Peyer's patch (tissue), 4 donors: Measurements from ENCODE around the gene MGARP. TPM values are rescaled to one million over a fixed set of nuclear protein-coding genes. Genes with fewer than 3 reads are reported as not detected.
"Not testable (repeated sequence)": the region's sequence is repeated elsewhere in the genome, so short reads cannot be mapped to it uniquely, and the experiment has no call there.

Experiments
- DNase-seq, 3 donors: peaks; one replicate each; pipeline ENCODE4 v3.0.0-alpha.2; 2017 to 2019
- H3K27ac ChIP-seq, 4 donors: fragments of 200-600 bp; sonication (generic); one replicate each; pipeline ENCODE4 v1.5.1; 2016 to 2019
- H3K27me3 ChIP-seq, 2 donors: fragments of 200-600 bp; sonication (generic); one replicate each; pipeline ENCODE4 v1.5.1; 2019
- H3K36me3 ChIP-seq, 3 donors: fragments of 200-600 bp; sonication (generic); one replicate each; pipeline ENCODE4 v1.5.1; 2016 to 2019
- H3K4me1 ChIP-seq, 4 donors: fragments of 200-600 bp; sonication (generic); one replicate each; pipeline ENCODE4 v1.5.1; 2016 to 2019
- H3K4me3 ChIP-seq, 4 donors: fragments of 200-600 bp; sonication (generic); 1 replicate in 3 of 4; 2 replicates in 1 of 4; pipeline ENCODE4 v1.5.1; 2016 to 2019; ENCODE audit warnings: mild to moderate bottlenecking in 1 of 4
- H3K9me3 ChIP-seq, 4 donors: fragments of 200-600 bp; sonication (generic); one replicate each; pipeline ENCODE4 v1.5.1; 2016 to 2019; ENCODE audit warnings: mild to moderate bottlenecking in 1 of 4
- POLR2A ChIP-seq, 2 donors: fragments of 450-650 bp; IDR thresholded peaks; one replicate each; pipeline ENCODE4 v1.5.1; 2017; ENCODE audit warnings: antibody characterized with exemption in 2 of 2, mild to moderate bottlenecking in 2 of 2, moderate library complexity in 2 of 2
- total RNA-seq, 4 donors: library from RNA; depleted of rRNA; stranded (reverse); fragments of >200 nt; gene quantifications; one replicate each; pipeline ENCODE4 v1.1.0, GENCODE V29; 2016
- TF ChIP-seq, protein P1 (sequence below), 6 experiments: fragments of 450-650 bp in 4 of 6; fragments of 200-600 bp in 2 of 6; sonication (generic) in 1 of 6; IDR thresholded peaks; one replicate each; pipeline ENCODE4 v1.5.1; 2017 to 2019; ENCODE audit warnings: antibody characterized with exemption in 6 of 6, mild to moderate bottlenecking in 3 of 6, moderate library complexity in 1 of 6

MGARP gene
- total RNA-seq, 4 donors from 2014 or later: not detected

- Histone ChIP-seq H3K36me3 (no peaks in the 10 kb centered on the region), H3K9me3 (no peaks in the 10 kb centered on the region), H3K27ac (no peak overlapping the region), H3K4me1 (peaks cover 0 to 8% (median 0%) of the 10 kb centered on the region in 4 donors), H3K27me3 (no peaks in the 10 kb centered on the region), H3K4me3 (no peak overlapping the region)
- DNase-seq: no peak
- TF ChIP-seq POLR2A (IDR thresholded peaks at IDR 0.05): no peak
- TF ChIP-seq, protein P1, sequence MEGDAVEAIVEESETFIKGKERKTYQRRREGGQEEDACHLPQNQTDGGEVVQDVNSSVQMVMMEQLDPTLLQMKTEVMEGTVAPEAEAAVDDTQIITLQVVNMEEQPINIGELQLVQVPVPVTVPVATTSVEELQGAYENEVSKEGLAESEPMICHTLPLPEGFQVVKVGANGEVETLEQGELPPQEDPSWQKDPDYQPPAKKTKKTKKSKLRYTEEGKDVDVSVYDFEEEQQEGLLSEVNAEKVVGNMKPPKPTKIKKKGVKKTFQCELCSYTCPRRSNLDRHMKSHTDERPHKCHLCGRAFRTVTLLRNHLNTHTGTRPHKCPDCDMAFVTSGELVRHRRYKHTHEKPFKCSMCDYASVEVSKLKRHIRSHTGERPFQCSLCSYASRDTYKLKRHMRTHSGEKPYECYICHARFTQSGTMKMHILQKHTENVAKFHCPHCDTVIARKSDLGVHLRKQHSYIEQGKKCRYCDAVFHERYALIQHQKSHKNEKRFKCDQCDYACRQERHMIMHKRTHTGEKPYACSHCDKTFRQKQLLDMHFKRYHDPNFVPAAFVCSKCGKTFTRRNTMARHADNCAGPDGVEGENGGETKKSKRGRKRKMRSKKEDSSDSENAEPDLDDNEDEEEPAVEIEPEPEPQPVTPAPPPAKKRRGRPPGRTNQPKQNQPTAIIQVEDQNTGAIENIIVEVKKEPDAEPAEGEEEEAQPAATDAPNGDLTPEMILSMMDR (IDR thresholded peaks at IDR 0.05): no peak
Measured at GRCh38 chr4:139265654-139266053, 14.4 kb downstream of the MGARP start.

DNA sequence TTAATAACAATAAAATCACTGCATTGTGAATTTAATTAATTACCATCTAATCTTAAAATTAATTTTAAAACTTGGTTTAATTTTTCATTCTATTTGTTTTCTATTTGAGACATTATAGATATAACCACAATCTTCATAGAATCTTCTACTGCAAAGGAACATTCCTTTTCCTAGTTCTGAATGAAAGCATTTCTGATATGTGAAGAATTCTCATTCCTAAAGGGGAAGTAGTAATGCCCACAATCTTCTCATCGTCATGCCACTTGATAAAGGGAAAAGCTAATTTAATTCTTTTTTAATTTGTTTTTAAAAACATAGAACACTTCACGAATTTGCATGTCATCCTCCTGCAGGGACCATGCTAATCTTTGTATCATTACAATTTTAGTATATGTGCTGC, 23.7 kb downstream of the MGARP start:
- Histone ChIP-seq H3K36me3 (no peaks in the 10 kb centered on the region), H3K4me1 (no peaks in the 10 kb centered on the region), H3K4me3 (no peak overlapping the region), H3K27me3 (no peaks in the 10 kb centered on the region), H3K9me3 (no peaks in the 10 kb centered on the region), H3K27ac (no peak overlapping the region)
- TF ChIP-seq, protein P1 (IDR thresholded peaks at IDR 0.05): no peak
- no peak for TF ChIP-seq POLR2A (IDR thresholded peaks at IDR 0.05)
- no peak for DNase-seq

DNA sequence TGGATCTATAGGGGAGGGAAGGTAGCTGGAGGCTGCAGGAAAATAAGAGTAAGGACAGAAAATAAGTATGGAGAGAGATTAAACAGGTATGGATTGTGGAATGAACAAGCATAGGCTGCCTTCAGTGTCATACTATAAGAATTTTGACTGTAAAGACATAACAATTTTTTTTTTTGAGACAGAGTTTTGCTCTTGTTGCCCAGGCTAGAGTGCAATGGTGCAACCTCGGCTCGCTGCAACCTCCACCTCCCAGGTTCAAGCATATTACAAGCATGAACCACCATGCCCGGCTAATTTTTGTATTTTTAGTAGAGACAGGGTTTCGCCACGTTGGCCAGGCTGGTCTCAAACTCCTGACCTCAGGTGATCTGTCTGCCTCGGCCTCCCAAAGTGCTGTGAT, 24.4 kb downstream of the MGARP start:
- not testable (repeated sequence) for H3K36me3 ChIP-seq, H3K9me3 ChIP-seq, H3K4me3 ChIP-seq, H3K4me1 ChIP-seq, H3K27ac ChIP-seq, H3K27me3 ChIP-seq, DNase-seq

DNA sequence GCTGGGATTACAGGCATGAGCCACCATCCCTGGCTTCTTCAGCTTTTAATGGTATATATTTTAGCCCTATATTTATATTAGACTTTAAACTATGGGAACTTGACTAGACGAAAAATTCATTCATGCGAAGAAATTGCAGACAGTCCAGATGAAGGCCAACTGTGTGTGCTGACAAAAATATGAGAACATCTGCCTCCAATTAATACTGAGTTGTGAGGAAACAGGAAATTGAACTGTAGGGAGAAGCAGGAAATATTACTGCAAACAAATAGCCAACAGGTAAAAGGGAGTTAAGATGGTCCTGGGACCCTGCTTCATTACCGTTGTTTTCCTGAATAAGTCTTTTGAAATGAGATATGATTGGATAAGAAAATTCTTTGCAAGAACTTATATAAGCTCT, 26.3 kb downstream of the MGARP start:
- Histone ChIP-seq H3K4me1 (no peaks in the 10 kb centered on the region), H3K36me3 (no peaks in the 10 kb centered on the region), H3K4me3 (no peak overlapping the region), H3K27me3 (no peaks in the 10 kb centered on the region), H3K9me3 (no peaks in the 10 kb centered on the region), H3K27ac (no peak overlapping the region)
- no peak for DNase-seq
- TF ChIP-seq, protein P1 (IDR thresholded peaks at IDR 0.05): no peak
- no peak for TF ChIP-seq POLR2A (IDR thresholded peaks at IDR 0.05)

GRCh38 chr4:139253046-139253445, 27.0 kb downstream of the MGARP start:
- H3K36me3 ChIP-seq: no peaks in the 10 kb centered on the region
- H3K27ac ChIP-seq: no peak overlapping the region
- no peak overlapping the region for H3K4me3 ChIP-seq
- no peaks in the 10 kb centered on the region for H3K27me3 ChIP-seq
- DNase-seq: no peak
- H3K9me3 ChIP-seq: no peaks in the 10 kb centered on the region
- H3K4me1 ChIP-seq: no peaks in the 10 kb centered on the region
- TF ChIP-seq, protein P1 (IDR thresholded peaks at IDR 0.05): no peak
- no peak for TF ChIP-seq POLR2A (IDR thresholded peaks at IDR 0.05)

DNA sequence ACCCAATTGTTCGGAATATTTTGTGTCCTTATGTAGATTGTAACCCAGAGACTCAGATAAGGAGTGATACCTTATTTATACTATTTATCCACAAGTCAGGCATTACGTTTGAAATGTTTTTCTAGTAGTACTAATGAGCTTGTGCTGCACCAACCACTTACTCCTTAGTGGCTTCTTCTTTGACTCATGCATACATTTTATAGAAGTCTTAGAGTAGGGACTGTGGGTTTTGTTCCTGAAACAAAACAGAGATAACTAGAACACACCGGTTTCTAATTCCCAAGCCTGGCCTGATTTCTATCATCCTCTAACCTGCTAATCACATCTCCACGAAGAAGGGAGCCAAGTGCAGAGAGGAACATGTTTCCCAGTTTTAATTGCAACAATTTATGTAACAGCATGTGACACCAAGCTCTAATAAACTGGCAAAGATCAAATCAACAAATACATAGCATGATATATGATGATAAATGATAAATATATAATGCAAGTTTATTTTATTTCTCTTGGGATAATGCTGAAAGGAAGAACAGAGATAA, 32.3 kb downstream of the MGARP start:
- H3K4me1 ChIP-seq: no peaks in the 10 kb centered on the region

More for the DNA sequence above, 32.3 kb downstream of the MGARP start:
- no peaks in the 10 kb centered on the region for H3K9me3 ChIP-seq
- TF ChIP-seq, protein P1 (IDR thresholded peaks at IDR 0.05): no peak
- no peak for TF ChIP-seq POLR2A (IDR thresholded peaks at IDR 0.05)
- no peaks in the 10 kb centered on the region for H3K36me3 ChIP-seq
- no peak overlapping the region for H3K4me3 ChIP-seq
- H3K27ac ChIP-seq: no peak overlapping the region
- no peaks in the 10 kb centered on the region for H3K27me3 ChIP-seq
- no peak for DNase-seq
